Prostate gland (tissue), 2 donors: ENCODE data around the gene DISP2. TPM values are rescaled to one million over a fixed set of nuclear protein-coding genes. Genes with fewer than 3 reads are reported as not detected.
A peak's percentile ranks its signal among the peaks of the same experiment; 100 is the strongest.

Experiments
- DNase-seq: peaks from one replicate; pipeline ENCODE4 v3.0.0-alpha.2; 2019; ENCODE audit warnings: low spot score
- H3K27ac ChIP-seq, 2 donors: fragments of 200-600 bp; sonication (generic); 2 replicates each; pipeline ENCODE4 v1.5.1; 2017 to 2019
- H3K27me3 ChIP-seq: fragments of 200-600 bp; sonication (generic); replicated peaks from 2 replicates; pipeline ENCODE4 v1.5.1; 2019; ENCODE audit not compliant: insufficient read depth
- H3K36me3 ChIP-seq, 2 donors: fragments of 200-600 bp; sonication (generic); 1 replicate in 1 of 2; 2 replicates in 1 of 2; pipeline versions ENCODE4 v1.5.1 to v1.8.1; 2017 to 2019
- H3K4me1 ChIP-seq: fragments of 200-600 bp; sonication (generic); replicated peaks from 2 replicates; pipeline ENCODE4 v1.5.1; 2019
- H3K4me3 ChIP-seq, 2 donors: fragments of 200-600 bp; sonication (generic); 2 replicates each; pipeline ENCODE4 v1.5.1; 2017 to 2019
- H3K9me3 ChIP-seq: fragments of 200-600 bp; sonication (generic); 2 replicates; pipeline ENCODE4 v1.5.1; 2017
- POLR2A ChIP-seq: fragments of 450-650 bp; IDR thresholded peaks from one replicate; pipeline ENCODE4 v1.6.1; 2016; ENCODE audit warnings: antibody characterized with exemption, mild to moderate bottlenecking
- POLR2AphosphoS5 ChIP-seq: sonication (generic); formaldehyde crosslinking; IDR thresholded peaks from one replicate; pipeline ENCODE4 v1.6.1; 2017; ENCODE audit warnings: antibody characterized with exemption
- WGBS: methylation state at CpG from one replicate; pipeline ENCODE4 v1.1.5; 2018; 5-methylcytosine and 5-hydroxymethylcytosine counted together
- intact Hi-C: fragments of 100-400 bp; cut with DNase I; formaldehyde crosslinking; loops from one replicate; pipeline ENCODE4 v1.14.2; 2022
- total RNA-seq, 2 donors: library from RNA; depleted of rRNA; stranded (reverse); fragments of >200 nt; gene quantifications; one replicate each; pipeline ENCODE4 v1.1.0, GENCODE V29; 2016
- TF ChIP-seq, protein P1 (sequence below), 4 experiments: fragments of 200-600 bp in 2 of 4; fragments of 450-650 bp in 2 of 4; sonication (generic) in 2 of 4; IDR thresholded peaks; 1 replicate in 3 of 4; 2 replicates in 1 of 4; pipeline ENCODE4 v1.5.1; 2016 to 2019; ENCODE audit warnings: antibody characterized with exemption in 4 of 4, mild to moderate bottlenecking in 2 of 4, moderate library complexity in 2 of 4

Gene DISP2
- total RNA-seq, 2 donors from 2014 or later = 0.27 to 1.6 TPM

DNA sequence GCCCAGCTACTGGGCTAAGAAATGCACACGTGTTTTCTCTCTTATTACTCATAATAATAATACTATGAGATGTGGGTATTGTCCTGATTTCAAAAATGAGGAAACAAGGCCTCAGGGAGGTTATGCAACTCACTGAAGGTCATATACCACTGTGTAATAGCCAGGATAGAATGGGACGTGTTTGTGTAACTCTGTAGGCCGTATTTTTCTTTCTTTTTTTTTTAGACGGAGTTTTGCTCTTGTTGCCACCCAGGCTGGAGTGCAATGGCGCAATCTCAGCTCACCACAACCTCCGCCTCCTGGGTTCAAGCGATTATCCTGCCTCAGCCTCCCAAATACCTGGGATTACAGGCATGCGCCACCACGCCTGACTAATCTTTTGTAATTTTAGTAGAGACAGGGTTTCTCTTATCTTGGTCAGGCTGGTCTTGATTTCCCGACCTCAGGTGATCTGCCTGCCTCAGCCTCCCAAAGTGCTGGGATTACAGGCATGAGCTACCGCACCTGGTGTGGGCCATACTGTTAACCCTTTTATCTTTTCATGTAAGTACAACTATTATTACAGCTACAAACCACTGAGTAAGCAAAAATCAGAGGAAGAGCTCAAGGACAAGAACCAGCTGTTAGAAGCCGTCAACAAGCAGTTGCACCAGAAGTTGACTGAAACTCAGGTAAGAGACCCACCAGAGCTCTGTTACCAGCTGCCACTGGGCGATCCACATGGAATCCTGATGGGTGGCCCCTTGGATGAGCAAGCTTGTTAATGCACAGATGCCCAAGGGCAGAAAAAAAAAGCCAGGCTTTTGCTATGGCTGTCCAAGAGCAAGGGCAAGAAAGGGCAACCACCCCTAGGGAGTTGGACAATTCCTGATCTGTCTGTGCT lies 31.2 kb downstream of the DISP2 start:
- H3K36me3 ChIP-seq = no peaks in the 10 kb centered on the region
- intact Hi-C loops = no loop called here
- peak overlapping the region; percentile 73 to 81 for H3K27ac ChIP-seq
- TF ChIP-seq POLR2A = no peak
- TF ChIP-seq, protein P1, sequence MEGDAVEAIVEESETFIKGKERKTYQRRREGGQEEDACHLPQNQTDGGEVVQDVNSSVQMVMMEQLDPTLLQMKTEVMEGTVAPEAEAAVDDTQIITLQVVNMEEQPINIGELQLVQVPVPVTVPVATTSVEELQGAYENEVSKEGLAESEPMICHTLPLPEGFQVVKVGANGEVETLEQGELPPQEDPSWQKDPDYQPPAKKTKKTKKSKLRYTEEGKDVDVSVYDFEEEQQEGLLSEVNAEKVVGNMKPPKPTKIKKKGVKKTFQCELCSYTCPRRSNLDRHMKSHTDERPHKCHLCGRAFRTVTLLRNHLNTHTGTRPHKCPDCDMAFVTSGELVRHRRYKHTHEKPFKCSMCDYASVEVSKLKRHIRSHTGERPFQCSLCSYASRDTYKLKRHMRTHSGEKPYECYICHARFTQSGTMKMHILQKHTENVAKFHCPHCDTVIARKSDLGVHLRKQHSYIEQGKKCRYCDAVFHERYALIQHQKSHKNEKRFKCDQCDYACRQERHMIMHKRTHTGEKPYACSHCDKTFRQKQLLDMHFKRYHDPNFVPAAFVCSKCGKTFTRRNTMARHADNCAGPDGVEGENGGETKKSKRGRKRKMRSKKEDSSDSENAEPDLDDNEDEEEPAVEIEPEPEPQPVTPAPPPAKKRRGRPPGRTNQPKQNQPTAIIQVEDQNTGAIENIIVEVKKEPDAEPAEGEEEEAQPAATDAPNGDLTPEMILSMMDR (IDR thresholded peaks at IDR 0.05) = no peak
- TF ChIP-seq POLR2AphosphoS5 = no peak
- DNase-seq = no peak
- no peak overlapping the region for H3K4me3 ChIP-seq
- no peaks in the 10 kb centered on the region for H3K27me3 ChIP-seq
- 88% methylated on average over 13 of the region's 13 CpGs for WGBS
- no peaks in the 10 kb centered on the region for H3K4me1 ChIP-seq
- no peaks in the 10 kb centered on the region for H3K9me3 ChIP-seq

DNA sequence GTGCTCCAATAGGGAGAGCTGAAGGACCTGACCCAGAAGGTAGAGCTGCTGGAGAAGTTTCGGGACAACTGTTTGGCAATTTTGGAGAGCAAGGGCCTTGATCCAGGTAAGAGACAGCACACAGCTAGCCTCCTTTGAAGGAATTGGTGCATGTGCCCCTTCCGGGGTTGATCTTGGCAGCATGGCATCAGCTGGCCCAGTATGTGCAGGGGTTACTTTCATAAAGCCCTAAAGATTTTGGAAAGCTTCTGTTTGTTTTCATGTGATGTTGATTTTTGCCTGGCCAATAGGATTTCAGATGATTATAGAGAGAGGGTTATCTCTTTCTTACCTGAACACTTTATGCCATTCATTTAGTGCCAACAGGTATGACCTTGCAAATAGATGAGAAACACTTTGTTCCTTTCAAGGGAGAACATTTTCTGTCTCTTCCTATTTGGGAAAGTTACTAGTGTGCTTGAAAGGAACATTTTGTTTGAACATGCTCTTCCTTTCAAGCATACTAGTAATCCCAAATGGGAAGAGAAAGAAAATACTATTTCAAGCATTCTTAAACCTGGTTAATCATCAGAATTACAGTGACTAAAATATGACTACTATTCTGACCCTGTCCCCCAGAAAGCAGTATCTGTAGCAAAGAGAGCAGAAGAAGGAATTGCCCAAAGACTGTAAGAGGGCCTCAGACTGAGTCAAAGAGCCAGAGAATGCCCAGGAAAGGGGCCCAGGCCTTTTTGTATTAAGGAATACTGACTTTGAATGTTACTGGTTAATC lies 32.0 kb downstream of the DISP2 start:
- Histone ChIP-seq H3K9me3 (no peaks in the 10 kb centered on the region), H3K27ac (peak overlapping the region; percentile 73 to 81), H3K27me3 (no peaks in the 10 kb centered on the region), H3K36me3 (no peaks in the 10 kb centered on the region), H3K4me3 (no peak overlapping the region), H3K4me1 (no peaks in the 10 kb centered on the region)
- peak; percentile 58 for DNase-seq
- 52% methylated on average over 2 of the region's 2 CpGs for WGBS
- no peak for TF ChIP-seq POLR2A
- peak; percentile 89 for TF ChIP-seq POLR2AphosphoS5
- TF ChIP-seq, protein P1 (IDR thresholded peaks at IDR 0.05) = no peak
- intact Hi-C loops = no loop called here

DNA sequence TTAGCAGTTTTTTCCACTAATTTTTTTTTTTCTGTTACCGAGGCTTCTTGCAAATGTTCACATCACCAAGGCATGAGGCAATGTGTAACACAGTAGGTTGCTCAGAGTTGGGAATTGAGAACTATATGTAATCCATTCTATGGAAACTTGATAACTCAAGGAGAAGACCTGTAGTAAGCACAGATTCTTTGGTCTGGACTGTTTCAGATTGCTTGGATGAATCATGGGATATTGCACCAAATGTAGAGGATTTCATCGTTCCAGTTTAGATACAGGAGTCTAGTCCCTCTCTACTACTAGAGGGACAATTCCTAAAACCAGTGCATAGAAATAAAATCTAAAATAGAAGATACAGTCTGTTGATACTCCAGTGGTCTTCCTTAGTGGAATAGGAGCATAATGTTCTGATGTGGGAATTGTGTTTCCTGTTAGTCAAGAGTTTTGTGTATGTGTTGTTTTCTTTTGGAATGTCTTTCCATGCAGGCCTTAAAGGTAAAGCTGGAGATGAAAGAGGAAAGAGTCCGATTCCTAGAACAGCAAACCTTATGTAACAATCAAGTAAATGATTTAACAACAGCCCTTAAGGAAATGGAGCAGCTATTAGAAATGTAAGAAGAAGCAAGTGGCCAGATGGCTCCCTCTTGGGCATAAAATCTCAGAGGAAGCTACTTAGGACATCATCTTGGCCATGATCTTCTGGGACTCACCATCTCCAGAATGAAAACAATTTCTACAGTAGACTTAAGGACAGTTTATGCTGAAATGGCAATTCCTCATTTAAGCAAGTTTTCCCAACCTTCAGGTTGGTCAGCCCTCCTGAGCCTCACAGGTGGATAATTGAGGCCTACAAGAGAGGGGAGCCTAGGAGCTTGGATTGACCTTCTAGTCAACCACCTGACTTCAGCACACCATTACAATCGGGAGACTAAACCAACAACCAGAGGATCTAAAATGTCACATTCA lies 35.2 kb downstream of the DISP2 start:
- TF ChIP-seq, protein P1 (IDR thresholded peaks at IDR 0.05) = no peak

DNA sequence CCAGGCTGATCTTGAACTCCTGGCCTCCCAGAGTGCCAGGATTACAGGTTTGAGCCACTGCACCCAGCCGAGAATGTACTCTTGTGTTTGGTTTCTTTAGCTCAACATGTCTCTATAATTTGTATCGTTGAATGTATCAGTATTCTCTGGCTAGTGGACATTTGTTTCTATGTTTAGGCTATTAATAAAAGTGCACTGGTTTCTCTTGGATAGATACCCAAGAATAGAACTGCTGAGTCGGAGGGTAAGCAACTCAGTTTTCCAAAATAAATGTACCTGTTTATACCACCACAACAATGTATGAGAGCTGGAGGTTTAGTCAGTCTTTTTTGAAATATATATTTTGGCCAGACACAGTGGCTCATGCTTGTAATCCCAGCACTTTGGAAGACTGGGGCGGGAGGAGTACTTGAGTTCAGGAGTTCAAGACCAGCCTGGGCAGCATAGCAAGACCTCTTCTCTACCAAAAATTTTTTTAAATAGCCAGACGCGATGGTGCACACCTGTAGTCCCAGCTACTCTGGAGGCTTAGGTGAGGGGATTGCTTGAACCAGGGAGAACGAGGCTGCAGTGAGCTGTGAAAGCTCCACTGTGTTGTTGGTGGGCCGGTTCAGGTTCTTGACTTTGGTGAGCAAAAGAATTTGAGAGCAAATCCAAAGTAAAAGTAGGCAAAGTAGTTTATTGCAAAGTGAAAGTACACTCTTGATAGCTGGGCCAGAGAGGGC lies 39.8 kb downstream of the DISP2 start:
- Histone ChIP-seq H3K27ac (no peak overlapping the region), H3K4me3 (no peak overlapping the region), H3K9me3 (no peaks in the 10 kb centered on the region), H3K4me1 (no peaks in the 10 kb centered on the region), H3K36me3 (no peaks in the 10 kb centered on the region), H3K27me3 (no peaks in the 10 kb centered on the region)
- DNase-seq = no peak
- intact Hi-C loops = no loop called here
- WGBS = 83% methylated on average over 8 of the region's 8 CpGs
- no peak for TF ChIP-seq POLR2A
- TF ChIP-seq, protein P1 (IDR thresholded peaks at IDR 0.05) = no peak
- TF ChIP-seq POLR2AphosphoS5 = no peak

More for the DNA sequence above, 35.2 kb downstream of the DISP2 start:
- no peak overlapping the region for H3K27ac ChIP-seq
- H3K27me3 ChIP-seq = no peaks in the 10 kb centered on the region
- WGBS = 92% methylated on average over 4 of the region's 4 CpGs
- no peaks in the 10 kb centered on the region for H3K9me3 ChIP-seq
- intact Hi-C loops = no loop called here
- H3K4me3 ChIP-seq = no peak overlapping the region
- H3K4me1 ChIP-seq = no peaks in the 10 kb centered on the region
- H3K36me3 ChIP-seq = no peaks in the 10 kb centered on the region
- DNase-seq = no peak
